Trophoblast cell (in vitro differentiated cells and primary cell): ENCODE results near the gene PBX1.
A peak's percentile ranks its signal among the peaks of the same experiment; 100 is the strongest.

Experiments
- DNase-seq, 2 donors: peaks; one replicate each; pipeline ENCODE4 v3.0.0-alpha.2; 2016
- H2AFZ ChIP-seq: 2 replicates; pipeline ENCODE4 v1.6.1; 2013; ENCODE audit warnings: low read length, moderate library complexity, mild to moderate bottlenecking; ENCODE audit not compliant: insufficient read depth, poor library complexity
- H2AK5ac ChIP-seq: 2 replicates; pipeline ENCODE4 v1.6.1; 2013; ENCODE audit warnings: mild to moderate bottlenecking, low read length
- H2BK120ac ChIP-seq: 2 replicates; pipeline ENCODE4 v1.6.1; 2013; ENCODE audit warnings: low read length, mild to moderate bottlenecking, moderate library complexity; ENCODE audit not compliant: insufficient read depth, poor library complexity
- H2BK12ac ChIP-seq: 2 replicates; pipeline ENCODE4 v1.6.1; 2013; ENCODE audit warnings: mild to moderate bottlenecking, low read length, moderate library complexity
- H2BK5ac ChIP-seq: 2 replicates; pipeline ENCODE4 v1.6.1; 2013; ENCODE audit warnings: low read length, low read depth, moderate library complexity, mild to moderate bottlenecking; ENCODE audit not compliant: poor library complexity
- H3K14ac ChIP-seq: 2 replicates; pipeline ENCODE4 v1.6.1; 2013; ENCODE audit warnings: mild to moderate bottlenecking, low read length
- H3K18ac ChIP-seq: 2 replicates; pipeline ENCODE4 v1.6.1; 2013; ENCODE audit warnings: mild to moderate bottlenecking, low read length
- H3K23ac ChIP-seq: 2 replicates; pipeline ENCODE4 v1.6.1; 2013; ENCODE audit warnings: low read length
- H3K27ac ChIP-seq: 2 replicates; pipeline ENCODE4 v1.5.1; 2013; ENCODE audit warnings: low read depth, mild to moderate bottlenecking, inconsistent platforms, low read length, moderate library complexity
- H3K27me3 ChIP-seq: 2 replicates; pipeline ENCODE4 v1.6.1; 2013; ENCODE audit warnings: inconsistent platforms, mild to moderate bottlenecking, low read length, moderate library complexity; ENCODE audit not compliant: insufficient read depth
- H3K36me3 ChIP-seq, 2 experiments: 1 replicate in 1 of 2; 2 replicates in 1 of 2; pipeline ENCODE4 v1.6.1; 2013; ENCODE audit warnings: low read length in 2 of 2, mild to moderate bottlenecking in 2 of 2, moderate library complexity in 1 of 2; ENCODE audit not compliant: insufficient read depth in 2 of 2, control insufficient read depth in 1 of 2
- H3K4ac ChIP-seq: 2 replicates; pipeline ENCODE4 v1.6.1; 2013; ENCODE audit warnings: low read depth, mild to moderate bottlenecking, low read length, moderate library complexity
- H3K4me1 ChIP-seq, 2 experiments: 1 replicate in 1 of 2; 2 replicates in 1 of 2; pipeline ENCODE4 v1.6.1; 2013; ENCODE audit warnings: low read length in 2 of 2, mild to moderate bottlenecking in 2 of 2, moderate library complexity in 1 of 2; ENCODE audit not compliant: insufficient read depth in 2 of 2, control insufficient read depth in 1 of 2
- H3K4me2 ChIP-seq: 2 replicates; pipeline ENCODE4 v1.6.1; 2013; ENCODE audit warnings: inconsistent platforms, mild to moderate bottlenecking, low read length, moderate library complexity
- H3K4me3 ChIP-seq: 2 replicates; pipeline ENCODE4 v1.5.1; 2013; ENCODE audit warnings: mild to moderate bottlenecking, low read depth, low read length, inconsistent platforms
- H3K79me1 ChIP-seq: one replicate; pipeline ENCODE4 v1.6.1; 2013; ENCODE audit warnings: low read length
- H3K79me2 ChIP-seq: 2 replicates; pipeline ENCODE4 v1.6.1; 2013; ENCODE audit warnings: low read length, mild to moderate bottlenecking; ENCODE audit not compliant: control insufficient read depth, insufficient read depth, poor library complexity
- H3K9ac ChIP-seq: 2 replicates; pipeline ENCODE4 v1.6.1; 2013; ENCODE audit warnings: mild to moderate bottlenecking, low read length
- H3K9me3 ChIP-seq: 2 replicates; pipeline ENCODE4 v1.6.1; 2013; ENCODE audit warnings: low read depth, mild to moderate bottlenecking, control low read depth, inconsistent platforms, low read length; ENCODE audit not compliant: insufficient read depth
- H4K12ac ChIP-seq: 2 replicates; pipeline ENCODE4 v1.6.1; 2013; ENCODE audit warnings: low read depth, mild to moderate bottlenecking, low read length, moderate library complexity
- H4K8ac ChIP-seq: 2 replicates; pipeline ENCODE4 v1.6.1; 2013; ENCODE audit warnings: low read depth, mild to moderate bottlenecking, low read length, moderate library complexity
- H4K91ac ChIP-seq: one replicate; pipeline ENCODE4 v1.6.1; 2013; ENCODE audit warnings: low read depth, mild to moderate bottlenecking, low read length, moderate library complexity
- WGBS: extraction: QIAGEN DNeasy Blood & Tissue Kit; methylation state at CpG from one replicate; pipeline ENCODE4 v1.1.7; 2013; ENCODE audit warnings: missing lambda C conversion rate; ENCODE audit not compliant: insufficient read length, insufficient coverage; ENCODE audit errors: extremely low coverage; 5-methylcytosine and 5-hydroxymethylcytosine counted together

The PBX1 gene

DNA sequence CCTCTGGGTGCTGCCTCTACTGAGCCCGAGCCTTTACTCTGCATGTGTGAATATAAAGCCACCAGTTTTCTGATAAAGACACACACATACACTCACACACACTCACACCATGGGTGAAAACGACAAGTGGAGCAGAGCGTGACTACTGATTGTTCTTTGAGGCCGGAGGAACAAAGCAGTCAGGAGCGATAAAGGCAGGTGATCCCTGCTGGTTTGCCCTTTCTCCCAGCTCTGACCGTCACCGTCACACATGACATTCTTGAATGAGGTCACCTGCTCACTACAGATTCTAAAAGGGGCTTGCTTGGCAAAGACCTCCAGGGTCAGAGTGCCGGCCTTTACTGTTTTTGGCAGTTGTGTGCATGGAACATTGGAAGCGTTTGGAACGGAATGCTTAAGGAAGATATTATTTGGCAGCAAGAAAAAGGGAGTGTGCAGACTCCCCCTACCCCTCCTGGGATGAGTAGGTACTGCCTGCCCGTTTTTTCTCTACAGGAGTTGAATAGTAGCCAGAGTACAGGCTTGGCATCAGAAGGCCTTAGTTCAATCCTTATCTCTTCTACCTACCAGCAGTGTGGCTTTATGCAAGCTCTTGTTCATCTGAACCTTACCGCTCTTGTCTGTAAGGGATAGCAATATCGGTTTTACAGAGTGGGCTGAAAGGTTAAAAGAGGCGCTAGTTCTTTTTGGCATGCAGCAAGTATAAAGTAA lies 79.7 kb downstream of the PBX1 start:
- H3K9ac ChIP-seq: no peak overlapping the region
- no peaks in the 10 kb centered on the region for H3K79me2 ChIP-seq
- peak overlapping the region; percentile 39 for H2BK5ac ChIP-seq
- H2AFZ ChIP-seq: no peak overlapping the region
- no peak overlapping the region for H3K27ac ChIP-seq
- H4K8ac ChIP-seq: peak overlapping the region; percentile 17
- H3K23ac ChIP-seq: no peak overlapping the region
- H3K9me3 ChIP-seq: no peaks in the 10 kb centered on the region
- H2BK12ac ChIP-seq: peak overlapping the region; percentile 61
- H3K4me1 ChIP-seq: peaks cover 23 to 25% of the 10 kb centered on the region in 2 experiments
- no peak overlapping the region for H3K4me3 ChIP-seq
- H3K14ac ChIP-seq: no peak overlapping the region
- H3K4ac ChIP-seq: peak overlapping the region; percentile 24
- no peaks in the 10 kb centered on the region for H3K27me3 ChIP-seq
- peak overlapping the region; percentile 19 for H3K18ac ChIP-seq
- H4K91ac ChIP-seq: peak overlapping the region; percentile 22
- H3K4me2 ChIP-seq: no peak overlapping the region
- DNase-seq: peak in 1 of 2 donors; percentile 53
- peaks cover 13 to 16% of the 10 kb centered on the region in 2 experiments for H3K36me3 ChIP-seq
- no peak overlapping the region for H4K12ac ChIP-seq
- no CpG with 5 or more reads among the region's 14 CpGs for WGBS
- H2AK5ac ChIP-seq: no peak overlapping the region
- peak overlapping the region; percentile 44 for H2BK120ac ChIP-seq
- H3K79me1 ChIP-seq: peaks cover 17% of the 10 kb centered on the region

DNA sequence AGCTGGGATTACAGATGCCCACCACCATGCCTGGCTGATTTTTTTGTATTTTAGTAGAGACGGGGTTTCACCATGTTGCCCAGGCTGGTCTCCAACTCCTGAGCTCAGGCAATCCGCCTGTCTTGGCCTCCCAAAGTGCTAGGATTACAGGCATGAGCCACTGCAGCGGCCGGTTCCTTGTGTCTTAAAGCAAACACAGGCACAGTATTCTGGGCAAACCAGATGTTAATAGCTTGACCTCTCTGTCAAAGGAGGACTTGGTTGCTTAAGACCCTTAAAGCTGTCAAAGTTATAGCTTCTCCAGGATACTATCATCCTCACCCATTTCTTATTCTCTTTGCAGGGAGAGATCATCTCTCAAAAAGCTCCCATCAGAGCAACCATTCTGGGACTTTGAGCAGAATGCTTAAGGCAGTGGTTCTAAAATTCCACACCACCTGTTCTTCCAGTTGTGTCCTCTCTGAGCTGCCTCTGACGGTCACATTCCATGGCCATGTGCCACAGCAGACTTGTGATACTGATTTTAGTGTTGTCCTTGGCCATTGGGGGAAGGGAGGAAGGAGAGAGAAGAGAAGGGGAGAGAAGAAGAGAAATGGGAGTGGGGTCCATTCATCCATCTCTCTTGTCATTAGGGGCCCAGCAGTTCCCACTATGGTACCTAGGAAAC lies 81.8 kb downstream of the PBX1 start:
- no peak overlapping the region for H3K23ac ChIP-seq
- no CpG with 5 or more reads among the region's 5 CpGs for WGBS
- peak overlapping the region; percentile 51 for H3K14ac ChIP-seq
- peak overlapping the region; percentile 51 for H4K8ac ChIP-seq
- peak overlapping the region; percentile 35 for H3K27ac ChIP-seq
- H3K4me2 ChIP-seq: no peak overlapping the region
- H2AFZ ChIP-seq: no peak overlapping the region
- H3K4ac ChIP-seq: no peak overlapping the region
- DNase-seq: peak; percentile 68 to 88
- H4K12ac ChIP-seq: no peak overlapping the region
- H2BK5ac ChIP-seq: peak overlapping the region; percentile 34
- peak overlapping the region; percentile 38 for H3K18ac ChIP-seq
- H4K91ac ChIP-seq: peak overlapping the region; percentile 67
- peaks cover 2% of the 10 kb centered on the region for H3K79me2 ChIP-seq
- H3K27me3 ChIP-seq: no peaks in the 10 kb centered on the region
- peaks cover 7 to 10% of the 10 kb centered on the region in 2 experiments for H3K36me3 ChIP-seq
- H3K9ac ChIP-seq: no peak overlapping the region
- H3K4me1 ChIP-seq: peaks cover 25 to 26% of the 10 kb centered on the region in 2 experiments
- H2BK120ac ChIP-seq: peak overlapping the region; percentile 30
- peaks cover 17% of the 10 kb centered on the region for H3K79me1 ChIP-seq
- H2AK5ac ChIP-seq: no peak overlapping the region
- H3K4me3 ChIP-seq: no peak overlapping the region
- peak overlapping the region; percentile 60 for H2BK12ac ChIP-seq
- H3K9me3 ChIP-seq: no peaks in the 10 kb centered on the region

DNA sequence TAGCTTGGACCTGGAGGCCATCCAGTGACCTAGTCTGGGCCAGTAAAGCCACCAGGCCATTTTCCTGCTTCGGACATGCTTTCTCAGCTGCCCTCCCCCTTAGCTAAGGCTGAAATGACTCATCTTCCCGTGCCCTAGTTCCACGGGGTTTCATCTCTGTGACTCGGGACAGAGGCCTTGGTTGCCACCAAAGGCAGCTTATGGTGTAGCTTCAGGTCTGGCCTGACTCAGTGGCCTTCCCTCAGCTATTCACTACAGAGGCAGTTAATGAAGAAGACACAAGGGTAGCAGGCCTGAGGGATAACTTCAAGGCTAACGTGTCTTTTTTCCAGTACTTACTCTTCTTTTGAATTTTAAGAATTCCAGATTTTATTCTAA lies 82.4 kb downstream of the PBX1 start:
- Histone ChIP-seq H3K23ac (no peak overlapping the region), H3K27ac (peak overlapping the region; percentile 18), H4K8ac (peak overlapping the region; percentile 51), H3K9me3 (no peaks in the 10 kb centered on the region), H2BK12ac (peak overlapping the region; percentile 60), H2AFZ (no peak overlapping the region), H3K18ac (peak overlapping the region; percentile 38), H3K79me1 (peaks cover 17% of the 10 kb centered on the region), H3K27me3 (no peaks in the 10 kb centered on the region), H3K36me3 (peaks cover 7 to 10% of the 10 kb centered on the region in 2 experiments), H3K4me2 (no peak overlapping the region), H2BK5ac (peak overlapping the region; percentile 34), H3K4me1 (peaks cover 26 to 28% of the 10 kb centered on the region in 2 experiments), H4K91ac (peak overlapping the region; percentile 67), H2AK5ac (no peak overlapping the region), H3K14ac (peak overlapping the region; percentile 51), H3K4ac (no peak overlapping the region), H3K79me2 (peaks cover 2% of the 10 kb centered on the region), H3K9ac (no peak overlapping the region), H2BK120ac (peak overlapping the region; percentile 30), H4K12ac (no peak overlapping the region), H3K4me3 (peak overlapping the region; percentile 14)
- WGBS: no CpG with 5 or more reads among the region's 5 CpGs
- DNase-seq: peak in 1 of 2 donors; percentile 33

DNA sequence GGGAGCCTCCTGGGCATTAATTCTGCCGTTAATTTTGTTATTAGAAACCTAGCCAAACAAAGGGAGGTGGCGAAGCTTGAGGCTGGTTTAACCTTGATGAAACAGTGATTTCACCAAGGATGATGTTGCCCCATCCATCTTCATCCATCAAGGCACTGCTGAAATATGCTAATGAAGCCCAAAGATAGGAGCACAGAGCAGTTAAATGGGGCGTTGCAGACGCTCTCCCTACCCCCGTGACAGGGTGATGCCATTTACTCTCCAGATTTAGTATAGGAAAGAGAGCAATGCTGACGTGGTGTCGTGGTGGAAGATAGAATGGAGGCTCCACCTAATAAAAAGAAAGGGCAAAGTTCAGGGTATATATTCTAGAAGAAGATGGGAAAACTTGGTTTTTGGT lies 84.0 kb downstream of the PBX1 start:
- Histone ChIP-seq H3K9me3 (no peaks in the 10 kb centered on the region), H2AFZ (no peak overlapping the region), H2BK5ac (no peak overlapping the region), H2BK12ac (no peak overlapping the region), H4K91ac (no peak overlapping the region), H2AK5ac (no peak overlapping the region), H3K23ac (peak overlapping the region; percentile 44), H4K12ac (no peak overlapping the region), H3K4ac (no peak overlapping the region), H3K18ac (no peak overlapping the region), H3K27ac (no peak overlapping the region), H3K79me2 (peaks cover 4% of the 10 kb centered on the region), H3K4me1 (peaks cover 28 to 33% of the 10 kb centered on the region in 2 experiments), H3K14ac (no peak overlapping the region), H3K79me1 (peaks cover 21% of the 10 kb centered on the region), H3K4me3 (no peak overlapping the region), H3K27me3 (no peaks in the 10 kb centered on the region), H2BK120ac (no peak overlapping the region), H3K36me3 (peaks cover 7 to 10% of the 10 kb centered on the region in 2 experiments), H3K9ac (no peak overlapping the region), H3K4me2 (no peak overlapping the region), H4K8ac (no peak overlapping the region)
- no peak for DNase-seq
- no CpG with 5 or more reads among the region's 7 CpGs for WGBS
